CD4-positive, alpha-beta T cell treated with Interleukin-1 beta for 1 hour (primary cell): Measurements from ENCODE around the gene CXCL16.
A peak's percentile ranks its signal among the peaks of the same experiment; 100 is the strongest.

Experiments used
- DNase-seq, 2 donors: peaks; one replicate each; pipeline ENCODE4 v3.0.0-alpha.2; 2020 to 2022

Gene CXCL16

DNA sequence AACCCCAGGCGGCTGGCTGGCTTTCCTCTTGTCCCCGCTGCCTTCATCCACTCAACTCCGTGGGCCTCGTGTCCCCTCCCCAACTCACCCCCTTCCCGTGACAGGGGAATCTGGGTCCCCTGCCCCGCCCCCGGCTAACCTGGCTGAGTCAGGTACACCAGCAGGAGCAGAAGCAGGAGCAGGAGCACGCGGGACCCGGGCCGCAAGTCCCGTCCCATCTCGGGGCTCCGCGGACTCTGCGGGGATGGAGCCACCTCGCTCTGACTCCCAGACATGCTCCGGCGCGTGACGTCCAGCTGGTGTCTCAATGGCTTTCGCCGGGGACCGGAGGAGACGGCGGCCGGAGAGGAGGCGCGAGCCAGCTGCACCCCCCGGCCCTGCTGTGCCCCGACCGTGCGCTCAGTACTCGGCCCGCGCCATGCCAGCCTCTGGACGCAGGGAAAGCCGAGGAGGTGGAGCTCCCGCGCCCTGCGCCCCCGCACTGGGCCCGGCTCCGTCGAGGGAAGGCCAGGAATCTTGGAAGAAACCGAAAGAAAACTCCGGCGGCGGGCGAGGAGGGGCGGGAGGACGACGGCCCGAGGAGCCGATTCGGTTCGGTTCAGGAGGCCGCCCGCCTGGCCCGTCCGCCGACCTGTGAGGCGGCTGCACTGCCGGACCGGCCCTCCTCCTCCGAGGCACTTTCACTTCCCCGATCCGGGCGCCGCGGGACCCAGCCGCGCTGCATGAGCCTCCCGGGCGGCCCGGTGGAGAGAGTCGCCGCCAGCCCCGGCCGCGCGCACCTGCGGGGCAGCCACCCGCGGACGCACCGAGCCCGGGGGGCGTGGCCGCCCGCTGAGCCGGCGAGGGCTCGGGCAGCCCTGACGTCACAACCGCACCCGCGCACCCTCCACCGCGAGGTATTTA, at the start of gene CXCL16, which contains the start of gene ZMYND15:
TSS of gene CXCL16 (minus strand) at position 807 of the 903 bp plus-strand sequence. CDS start at position 218, 589 bp downstream.
TSS of gene ZMYND15 (plus strand) at position 712 of the 903 bp plus-strand sequence. CDS start 716 bp downstream, outside the sequence.
- DNase-seq = peak; percentile 76 to 79

- no peak for DNase-seq
Observed at GRCh38 chr17:4788807-4789700, 49.3 kb upstream of the CXCL16 start, which contains the start of gene GLTPD2. Gene GLTPD2 (plus strand): TSS chr17:4788964. CDS start chr17:4789012, 48 bp downstream.

DNA sequence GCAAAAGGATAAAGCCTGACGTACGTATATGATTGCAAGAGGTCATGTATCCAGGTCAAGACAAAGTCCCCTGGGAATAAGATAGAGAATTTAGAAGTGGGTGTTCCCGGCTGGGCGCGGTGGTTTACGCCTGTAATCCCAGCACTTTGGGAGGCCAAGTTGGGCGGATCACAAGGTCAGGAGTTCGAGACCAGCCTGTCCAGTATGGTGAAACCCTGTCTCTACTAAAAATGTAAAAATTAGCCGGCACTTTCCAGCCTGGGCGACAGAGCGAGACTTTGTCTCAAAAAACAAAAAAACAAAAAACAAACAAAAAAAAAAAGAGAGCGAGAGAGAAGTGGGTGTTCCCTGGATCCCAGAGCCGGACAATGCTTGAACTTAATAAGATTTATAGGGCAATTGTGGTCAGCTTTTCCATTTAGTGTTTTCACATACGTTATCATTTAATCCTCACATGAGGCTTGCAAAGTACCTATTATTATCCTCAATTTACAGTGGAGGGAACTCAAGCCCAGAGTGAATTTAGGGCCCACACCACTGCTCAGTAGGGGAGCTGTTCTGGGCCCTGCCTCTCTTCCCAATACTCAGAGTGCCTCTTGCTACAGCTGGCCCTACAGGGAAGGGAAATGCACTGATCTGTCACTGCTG, 48.6 kb upstream of the CXCL16 start:
- no peak for DNase-seq

GRCh38 chr17:4786516-4786915, 46.8 kb upstream of the CXCL16 start:
- no peak for DNase-seq

DNA sequence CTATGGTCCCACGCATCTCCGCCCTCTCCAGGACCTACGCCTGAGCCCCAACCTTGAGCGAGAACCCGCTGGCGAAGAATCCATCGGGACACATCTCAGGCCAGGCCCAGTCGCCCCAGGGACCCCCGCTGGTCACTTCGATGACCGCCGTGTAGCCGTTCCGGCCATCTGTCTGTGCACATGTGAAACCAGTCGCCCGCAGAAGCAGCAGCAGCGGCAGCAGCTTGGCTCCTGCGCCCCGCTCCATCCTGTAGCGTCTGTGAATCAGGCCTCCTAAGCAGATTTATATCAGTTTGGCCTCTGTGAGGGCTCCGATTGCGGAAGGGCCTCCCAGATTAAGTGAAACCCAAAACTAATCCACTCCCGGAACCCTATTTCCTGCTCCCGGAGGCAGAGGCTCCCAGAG, 46.4 kb upstream of the CXCL16 start, which contains the start of gene VMO1:
TSS of gene VMO1 (minus strand) at position 259 of the 406 bp plus-strand sequence. CDS start at position 247, 12 bp downstream.
- no peak for DNase-seq

- DNase-seq = no peak
Observed at GRCh38 chr17:4785311-4786105, 45.8 kb upstream of the CXCL16 start.

GRCh38 chr17:4782652-4783051, 42.9 kb upstream of the CXCL16 start:
- DNase-seq = peak in 1 of 2 donors; percentile 39

GRCh38 chr17:4780325-4780955, 40.7 kb upstream of the CXCL16 start:
- DNase-seq = no peak

GRCh38 chr17:4777969-4778760, 38.4 kb upstream of the CXCL16 start:
- no peak for DNase-seq

DNA sequence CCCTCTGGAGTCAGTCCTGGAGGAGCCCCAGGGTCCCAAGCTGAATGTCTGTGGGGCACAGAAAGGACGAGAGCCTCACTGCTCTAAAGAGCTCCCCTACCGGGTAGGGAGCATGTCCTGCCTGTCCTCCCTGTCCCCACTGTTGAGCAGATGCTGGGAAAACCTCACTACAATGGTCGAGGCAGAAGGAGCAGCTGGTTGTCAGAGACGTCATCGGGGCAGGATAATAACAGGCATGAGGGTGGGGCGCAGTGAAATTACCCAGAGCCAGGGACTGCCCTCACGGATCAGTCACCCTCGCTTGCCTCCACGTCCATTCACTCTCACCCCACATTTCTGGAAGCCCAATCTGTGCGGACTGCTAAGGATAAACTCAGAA, 32.5 kb upstream of the CXCL16 start:
- no peak for DNase-seq

- DNase-seq = no peak
Observed at GRCh38 chr17:4771519-4772234, 31.9 kb upstream of the CXCL16 start, which contains the start of gene TM4SF5. Gene TM4SF5 (plus strand): TSS chr17:4771886. CDS start chr17:4771923, 37 bp downstream.

GRCh38 chr17:4769628-4770027, 29.9 kb upstream of the CXCL16 start:
- no peak for DNase-seq

GRCh38 chr17:4768298-4768697, 28.6 kb upstream of the CXCL16 start:
- peak in 1 of 2 donors; percentile 39 for DNase-seq

GRCh38 chr17:4766723-4767122, 27.0 kb upstream of the CXCL16 start:
- no peak for DNase-seq

DNA sequence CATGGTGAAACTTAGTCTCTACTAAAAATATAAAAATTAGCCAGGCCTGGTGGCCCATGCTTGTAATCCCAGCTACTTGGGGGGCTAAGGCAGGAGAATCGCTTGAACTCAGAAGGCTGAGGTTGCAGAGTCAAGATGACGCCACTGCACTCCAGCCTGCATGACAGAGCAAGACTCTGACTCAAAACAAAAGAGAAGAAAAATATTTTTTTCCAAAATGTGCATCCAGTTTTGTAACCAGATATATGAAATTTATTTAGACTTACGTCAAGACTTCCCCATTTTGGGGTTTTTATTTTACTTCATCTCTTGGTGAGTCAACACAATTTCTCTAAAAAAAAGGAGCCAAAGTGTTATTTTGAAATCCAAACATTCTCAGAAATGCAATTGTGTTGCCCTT, 26.5 kb upstream of the CXCL16 start:
- DNase-seq = peak in 1 of 2 donors; percentile 69

DNA sequence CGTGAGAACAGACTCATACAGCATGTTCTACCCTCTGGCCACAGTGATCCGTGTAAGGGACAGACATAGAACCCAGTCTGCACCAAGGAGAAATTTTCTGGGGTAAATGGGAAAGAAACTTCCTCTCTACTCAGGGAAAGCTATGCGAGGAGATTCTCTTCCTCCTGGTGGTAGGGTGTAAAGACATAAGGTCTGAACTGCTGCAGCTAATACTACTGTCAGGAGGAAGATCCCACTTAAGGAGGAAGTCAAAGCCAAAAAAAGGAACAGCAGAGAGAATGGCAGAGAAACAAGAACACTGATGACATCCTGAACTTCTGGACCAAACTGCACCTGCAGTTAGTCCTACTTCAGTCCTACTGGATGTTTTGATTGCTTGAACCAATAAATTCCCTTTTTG, 24.9 kb upstream of the CXCL16 start:
- no peak for DNase-seq

- DNase-seq = peak in 1 of 2 donors; percentile 36
Observed at GRCh38 chr17:4759776-4760236, 20.1 kb upstream of the CXCL16 start.

DNA sequence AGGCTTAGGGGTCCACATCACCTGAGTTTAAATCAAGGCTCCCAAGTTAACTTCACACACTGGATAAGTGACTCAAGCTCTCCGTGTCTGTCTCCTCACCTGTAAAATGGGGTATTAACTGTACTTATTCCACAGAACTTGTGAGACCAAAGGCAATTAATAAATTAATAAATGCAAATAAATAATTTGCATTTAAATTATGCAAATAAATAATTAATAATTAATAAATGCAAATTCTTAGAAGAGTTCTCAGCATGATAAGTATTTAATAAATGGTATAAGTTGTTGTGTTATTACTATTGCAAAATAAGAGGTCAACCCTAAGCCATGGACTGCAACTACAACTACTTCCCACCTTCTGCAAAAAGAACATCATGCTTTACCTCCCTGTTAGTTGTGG, 13.7 kb upstream of the CXCL16 start:
- no peak for DNase-seq

DNA sequence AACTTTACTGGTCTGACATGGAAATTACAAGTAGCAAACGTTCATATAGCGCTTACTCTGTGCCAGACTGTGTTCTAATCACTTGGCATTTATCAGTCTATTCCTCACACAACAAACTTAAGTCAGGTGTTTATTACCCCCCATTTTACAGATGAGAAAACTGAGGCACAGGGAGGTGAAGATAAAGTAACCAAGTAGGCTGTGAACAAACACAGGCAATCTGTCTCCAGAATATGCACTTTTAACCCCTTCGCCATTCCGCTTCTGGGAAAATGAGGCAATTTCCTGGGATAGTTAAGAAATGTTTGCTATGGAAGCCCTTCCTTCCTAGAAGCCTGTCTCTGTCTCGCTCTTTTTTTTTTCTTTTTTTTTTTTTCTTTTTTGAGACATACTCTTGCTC, 12.2 kb upstream of the CXCL16 start:
- DNase-seq = no peak
